ENCODE data around the gene GTF3C6. TPM values are rescaled to one million over a fixed set of nuclear protein-coding genes. Genes with fewer than 3 reads are reported as not detected.

GTF3C6 gene
- total RNA-seq, 1 experiment from 2014 or later, result 199 TPM

DNA sequence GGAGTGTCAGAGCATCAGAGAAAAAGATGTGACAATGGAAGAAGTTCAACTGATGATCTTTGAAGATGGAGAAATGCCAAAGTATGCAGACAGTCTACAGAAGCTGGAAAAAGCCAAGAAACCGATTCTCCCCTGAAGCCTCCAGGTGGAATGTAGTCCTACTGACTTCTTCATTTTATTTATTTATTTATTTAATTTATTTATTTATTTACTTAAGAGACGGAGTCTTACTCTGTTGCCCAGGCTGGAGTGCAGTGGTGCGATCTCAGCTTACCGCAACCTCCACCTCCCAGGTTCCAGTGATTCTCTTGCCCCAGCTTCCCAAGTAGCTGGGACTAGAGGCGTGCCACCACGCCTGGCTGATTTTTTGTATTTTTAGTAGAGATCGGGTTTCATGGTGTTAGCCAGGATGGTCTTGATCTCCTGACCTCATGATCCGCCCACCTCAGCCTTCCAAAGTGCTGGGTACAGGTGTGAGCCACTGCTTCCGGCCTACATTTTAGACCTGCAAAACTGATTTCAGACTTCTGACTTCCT lies 21.1 kb downstream of the GTF3C6 start:
- Histone ChIP-seq H3K27ac (ENCODE audit: low read depth, low read length, poor library complexity, severe bottlenecking) (no peak overlapping the region), H3K36me3 (ENCODE audit: insufficient read depth, low read length, poor library complexity, severe bottlenecking) (no peaks in the 10 kb centered on the region), H3K27me3 (replicated peaks; ENCODE audit: insufficient read depth, low read depth, low read length, poor library complexity) (no peaks in the 10 kb centered on the region), H3K4me3 (ENCODE audit: low read depth, low read length, poor library complexity, severe bottlenecking) (no peak overlapping the region), H3K9me3 (ENCODE audit: low read depth, low read length, poor library complexity, severe bottlenecking) (peaks cover 4% of the 10 kb centered on the region), H3K4me1 (ENCODE audit: insufficient read depth, low read length, poor library complexity, severe bottlenecking) (peaks cover 11% of the 10 kb centered on the region)
- DNase-seq (ENCODE audit: low spot score), result no peak
- CTCF ChIA-PET, result no interaction called here
- TF ChIP-seq, protein P1, sequence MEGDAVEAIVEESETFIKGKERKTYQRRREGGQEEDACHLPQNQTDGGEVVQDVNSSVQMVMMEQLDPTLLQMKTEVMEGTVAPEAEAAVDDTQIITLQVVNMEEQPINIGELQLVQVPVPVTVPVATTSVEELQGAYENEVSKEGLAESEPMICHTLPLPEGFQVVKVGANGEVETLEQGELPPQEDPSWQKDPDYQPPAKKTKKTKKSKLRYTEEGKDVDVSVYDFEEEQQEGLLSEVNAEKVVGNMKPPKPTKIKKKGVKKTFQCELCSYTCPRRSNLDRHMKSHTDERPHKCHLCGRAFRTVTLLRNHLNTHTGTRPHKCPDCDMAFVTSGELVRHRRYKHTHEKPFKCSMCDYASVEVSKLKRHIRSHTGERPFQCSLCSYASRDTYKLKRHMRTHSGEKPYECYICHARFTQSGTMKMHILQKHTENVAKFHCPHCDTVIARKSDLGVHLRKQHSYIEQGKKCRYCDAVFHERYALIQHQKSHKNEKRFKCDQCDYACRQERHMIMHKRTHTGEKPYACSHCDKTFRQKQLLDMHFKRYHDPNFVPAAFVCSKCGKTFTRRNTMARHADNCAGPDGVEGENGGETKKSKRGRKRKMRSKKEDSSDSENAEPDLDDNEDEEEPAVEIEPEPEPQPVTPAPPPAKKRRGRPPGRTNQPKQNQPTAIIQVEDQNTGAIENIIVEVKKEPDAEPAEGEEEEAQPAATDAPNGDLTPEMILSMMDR (conservative IDR thresholded peaks at IDR 0.05; ENCODE audit: low read depth, low read length), result no peak
- no peak for TF ChIP-seq EZH2 (IDR thresholded peaks at IDR 0.05; ENCODE audit: borderline replicate concordance, low read depth, low read length, poor library complexity, severe bottlenecking)
- BruUV-seq (replicated peaks), result no TSS peak
- POLR2A ChIA-PET (ENCODE audit: low non-redundant PET), result no interaction called here
- intact Hi-C loops (cut with micrococcal nuclease; ENCODE audit: unreplicated experiment), result no loop called here

DNA sequence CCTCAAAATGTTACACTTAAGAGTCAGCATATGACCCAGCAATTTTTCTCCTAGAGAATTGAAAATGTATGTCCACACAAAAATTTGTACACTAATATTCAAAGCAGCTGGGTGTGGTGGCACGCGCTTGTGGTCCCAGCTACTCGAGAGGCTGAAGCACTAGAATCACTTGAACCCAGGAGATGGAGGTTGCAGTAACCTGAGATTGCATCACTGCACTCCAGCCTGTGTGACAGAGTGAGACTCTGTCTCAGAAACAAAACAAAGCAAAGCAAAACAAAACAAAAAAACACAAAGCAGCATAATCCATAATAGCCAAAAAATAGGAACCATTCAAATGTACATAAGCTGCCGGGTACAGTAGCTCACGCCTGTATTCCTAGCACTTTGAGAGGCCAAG lies 21.7 kb downstream of the GTF3C6 start:
- DNase-seq (ENCODE audit: low spot score), result no peak
- POLR2A ChIA-PET (ENCODE audit: low non-redundant PET), result no interaction called here
- Histone ChIP-seq H3K4me1 (ENCODE audit: insufficient read depth, low read length, poor library complexity, severe bottlenecking) (peaks cover 11% of the 10 kb centered on the region), H3K27ac (ENCODE audit: low read depth, low read length, poor library complexity, severe bottlenecking) (no peak overlapping the region), H3K36me3 (ENCODE audit: insufficient read depth, low read length, poor library complexity, severe bottlenecking) (peaks cover 3% of the 10 kb centered on the region), H3K4me3 (ENCODE audit: low read depth, low read length, poor library complexity, severe bottlenecking) (no peak overlapping the region), H3K27me3 (replicated peaks; ENCODE audit: insufficient read depth, low read depth, low read length, poor library complexity) (no peaks in the 10 kb centered on the region), H3K9me3 (ENCODE audit: low read depth, low read length, poor library complexity, severe bottlenecking) (peaks cover 4% of the 10 kb centered on the region)
- TF ChIP-seq, protein P1 (conservative IDR thresholded peaks at IDR 0.05; ENCODE audit: low read depth, low read length), result no peak
- no peak for TF ChIP-seq EZH2 (IDR thresholded peaks at IDR 0.05; ENCODE audit: borderline replicate concordance, low read depth, low read length, poor library complexity, severe bottlenecking)
- CTCF ChIA-PET, result no interaction called here
- intact Hi-C loops (cut with micrococcal nuclease; ENCODE audit: unreplicated experiment), result no loop called here
- no TSS peak for BruUV-seq (replicated peaks)

DNA sequence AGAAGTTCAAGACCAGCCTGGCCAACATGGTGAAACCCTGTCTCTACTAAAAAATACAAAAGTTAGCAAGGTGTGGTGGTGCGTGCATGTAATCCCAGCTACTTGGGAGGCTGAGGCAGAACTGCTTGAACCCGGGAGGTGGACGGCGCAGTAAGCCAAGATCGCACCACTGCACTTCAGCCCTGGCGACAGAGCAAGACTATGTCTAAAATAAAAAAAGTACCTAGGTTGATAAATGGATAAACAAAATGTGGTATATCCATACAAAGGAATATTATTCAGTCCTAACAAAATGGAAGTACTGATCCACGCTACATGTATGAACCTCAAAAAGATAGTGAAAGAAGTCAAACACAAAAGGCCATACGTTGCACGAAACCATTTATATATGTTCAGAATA lies 22.1 kb downstream of the GTF3C6 start:
- H3K9me3 ChIP-seq (ENCODE audit: low read depth, low read length, poor library complexity, severe bottlenecking), result peaks cover 4% of the 10 kb centered on the region
- ChIA-PET POLR2A (ENCODE audit: low non-redundant PET) (no interaction called here), CTCF (no interaction called here)
- no TSS peak for BruUV-seq (replicated peaks)
- no peak for DNase-seq (ENCODE audit: low spot score)
- intact Hi-C loops (cut with micrococcal nuclease; ENCODE audit: unreplicated experiment), result no loop called here
- H3K4me3 ChIP-seq (ENCODE audit: low read depth, low read length, poor library complexity, severe bottlenecking), result no peak overlapping the region
- H3K27me3 ChIP-seq (replicated peaks; ENCODE audit: insufficient read depth, low read depth, low read length, poor library complexity), result no peaks in the 10 kb centered on the region
- H3K27ac ChIP-seq (ENCODE audit: low read depth, low read length, poor library complexity, severe bottlenecking), result no peak overlapping the region
- H3K4me1 ChIP-seq (ENCODE audit: insufficient read depth, low read length, poor library complexity, severe bottlenecking), result peaks cover 11% of the 10 kb centered on the region
- H3K36me3 ChIP-seq (ENCODE audit: insufficient read depth, low read length, poor library complexity, severe bottlenecking), result peaks cover 7% of the 10 kb centered on the region
- TF ChIP-seq EZH2 (IDR thresholded peaks at IDR 0.05; ENCODE audit: borderline replicate concordance, low read depth, low read length, poor library complexity, severe bottlenecking), result no peak
- TF ChIP-seq, protein P1 (conservative IDR thresholded peaks at IDR 0.05; ENCODE audit: low read depth, low read length), result no peak
